GM10248 (cell line): Measurements from ENCODE around the gene ADCY5.

Source experiments
- CTCF ChIA-PET: fragments of 300-600 bp; sonication (Branson Sonifier 250); formaldehyde crosslinking; extraction: SDS; loops from one replicate; lab custom pipeline; 2021; ENCODE audit warnings: antibody characterized with exemption; lab: Yijun Ruan, JAX
- POLR2A ChIA-PET: fragments of 350-650 bp; sonication (Branson Sonifier 250); formaldehyde crosslinking; extraction: SDS; loops from one replicate; lab custom pipeline; 2020; ENCODE audit warnings: antibody characterized with exemption; lab: Yijun Ruan, JAX
- DNase-seq: peaks from one replicate; pipeline ENCODE4 v3.0.0; 2012; ENCODE audit errors: extremely low spot score
- CTCF ChIP-seq: IDR thresholded peaks from 2 replicates; pipeline ENCODE4 v1.5.1; 2012; ENCODE audit warnings: mild to moderate bottlenecking, low read depth; ENCODE audit errors: extremely low read depth, missing control alignments, control extremely low read depth

Gene ADCY5

DNA sequence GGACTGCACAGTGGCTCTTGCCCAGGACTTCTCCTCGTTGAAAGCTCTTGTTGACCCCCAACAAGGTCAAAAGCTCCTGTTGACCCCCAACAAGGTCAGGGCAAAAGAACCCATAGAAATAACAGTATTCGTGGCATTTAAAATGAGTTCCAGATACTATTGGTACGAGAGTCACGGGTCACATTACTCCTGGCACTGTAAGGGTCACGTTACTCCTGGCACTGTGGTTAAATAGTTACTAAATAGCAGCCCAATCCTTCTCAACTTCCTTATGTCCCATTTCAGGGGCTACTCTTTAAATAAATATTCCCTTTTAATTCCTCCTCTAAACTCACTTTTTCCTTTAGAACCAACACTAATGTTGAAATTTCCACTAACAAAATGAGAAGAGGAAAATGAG, 18.2 kb upstream of the ADCY5 start:
- CTCF ChIA-PET = interaction anchor here (0.9 to 1.5 kb wide), 3 partner anchors 16 to 92 kb away, joined by 3 read pairs; no protein-coding TSS in a partner anchor
- TF ChIP-seq CTCF = no peak
- DNase-seq = no peak
- POLR2A ChIA-PET = no interaction called here

- ChIA-PET CTCF (interaction anchor here (1.2 kb wide), 1 partner anchor 157 kb away, joined by 3 read pairs; no protein-coding TSS in a partner anchor), POLR2A (no interaction called here)
- TF ChIP-seq CTCF = no peak
- no peak for DNase-seq
These were observed 15.3 kb upstream of the ADCY5 start for GRCh38 chr3:123464211-123464610.

DNA sequence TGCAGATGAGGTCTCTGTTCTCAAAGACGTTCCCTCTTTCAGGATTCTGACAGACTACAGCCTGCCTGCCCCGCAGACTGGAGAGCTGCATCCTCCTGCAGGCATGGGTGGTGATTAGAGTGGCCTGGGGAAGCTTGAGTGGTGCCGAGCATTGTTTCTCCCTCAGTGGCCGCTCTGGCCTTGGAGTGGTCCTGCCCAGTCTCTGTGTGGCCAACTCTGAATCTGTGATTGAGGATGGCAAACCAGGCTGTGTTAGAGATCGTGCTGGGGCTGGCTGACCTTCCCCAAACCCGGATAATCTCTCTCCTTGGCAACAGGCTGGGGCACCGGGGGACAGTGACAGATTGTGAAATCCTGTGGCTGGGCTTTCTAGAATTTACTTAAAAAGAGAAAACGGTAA, 11.0 kb upstream of the ADCY5 start:
- ChIA-PET CTCF (no interaction called here), POLR2A (no interaction called here)
- no peak for DNase-seq
- TF ChIP-seq CTCF = no peak

DNA sequence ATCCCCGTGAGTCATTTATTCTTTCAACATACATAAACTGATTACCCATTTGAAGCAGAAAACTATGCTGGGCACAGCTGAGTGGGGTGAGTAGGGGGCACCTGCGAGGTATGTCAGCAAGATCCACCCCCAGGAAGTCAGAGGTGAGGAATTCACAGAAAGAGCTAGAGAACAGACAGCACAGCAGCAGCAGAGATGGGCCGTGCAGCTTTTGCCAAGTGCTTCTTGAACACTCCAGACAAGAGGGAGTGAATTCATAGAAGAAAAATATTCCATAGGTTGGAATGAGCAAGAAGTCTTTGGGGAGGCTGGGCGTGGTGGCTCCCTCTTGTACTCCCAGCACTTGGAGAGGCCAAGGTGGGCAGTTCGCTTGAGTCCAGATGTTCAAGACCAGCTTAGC, 9.4 kb upstream of the ADCY5 start:
- no peak for TF ChIP-seq CTCF
- ChIA-PET CTCF (no interaction called here), POLR2A (no interaction called here)
- DNase-seq = no peak

DNA sequence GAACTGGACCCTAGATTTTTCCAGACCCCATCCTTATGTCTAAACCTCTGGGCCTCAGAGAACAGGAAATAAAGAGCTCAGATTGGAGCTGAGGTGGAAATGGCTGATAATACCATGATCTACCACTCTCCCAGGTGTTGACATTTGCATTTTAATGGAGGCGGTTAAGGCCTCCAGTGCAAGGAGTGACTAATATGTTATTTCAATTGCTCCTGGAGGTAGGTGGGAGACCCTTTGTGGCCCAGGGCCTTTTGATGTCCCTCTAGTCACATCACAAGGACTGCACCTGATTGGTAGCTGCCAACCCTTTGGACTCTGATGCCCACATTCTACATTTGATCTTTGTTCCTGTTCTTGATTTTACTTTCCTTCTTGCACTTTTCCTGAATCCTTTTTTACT, 9.0 kb upstream of the ADCY5 start:
- POLR2A ChIA-PET = no interaction called here
- TF ChIP-seq CTCF = no peak
- CTCF ChIA-PET = no interaction called here
- DNase-seq = no peak

- CTCF ChIA-PET = no interaction called here
- no peak for DNase-seq
- no peak for TF ChIP-seq CTCF
- POLR2A ChIA-PET = no interaction called here
These were observed 4.8 kb upstream of the ADCY5 start for GRCh38 chr3:123453675-123454074.

GRCh38 chr3:123451186-123451585, 2.3 kb upstream of the ADCY5 start:
- CTCF ChIA-PET = interaction anchor here (5.7 kb wide), 1 partner anchor 108 kb away, joined by 32 read pairs; no protein-coding TSS in a partner anchor
- POLR2A ChIA-PET = no interaction called here

More at GRCh38 chr3:123451186-123451585, 2.3 kb upstream of the ADCY5 start:
- DNase-seq = no peak
- TF ChIP-seq CTCF = no peak
